Measurements from ENCODE around the gene CPNE4.

The CPNE4 gene

DNA sequence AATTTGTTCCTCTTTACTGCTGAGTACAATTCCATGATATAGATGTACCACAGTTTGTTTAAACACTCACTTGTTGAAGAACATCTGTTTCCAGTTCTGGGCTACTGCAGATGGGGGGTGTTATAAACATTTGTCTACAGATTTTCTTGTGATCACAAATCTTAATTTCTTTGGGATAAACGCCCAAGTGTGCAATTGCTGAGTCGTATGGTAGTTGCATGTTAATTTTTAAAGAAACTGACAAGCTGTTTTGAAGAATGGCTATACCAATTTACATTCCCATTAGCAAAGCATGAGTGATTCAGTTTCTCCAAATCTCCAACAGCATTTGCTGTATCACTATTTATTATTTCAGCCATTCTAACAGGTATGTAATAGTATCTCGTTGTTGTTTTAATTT is 290.0 kb downstream of the CPNE4 start:
- Histone ChIP-seq H3K4me2 (ENCODE audit: low read depth, low read length, poor library complexity, severe bottlenecking) (no peak overlapping the region), H3F3A (ENCODE audit: low read depth) (no peaks in the 10 kb centered on the region), H3K4me3 (ENCODE audit: low read length, poor library complexity, severe bottlenecking) (no peak overlapping the region), H4K20me1 (ENCODE audit: insufficient read depth, low read length, poor library complexity, severe bottlenecking) (no peaks in the 10 kb centered on the region), H2AFZ (ENCODE audit: low read length) (no peak overlapping the region), H3K9ac (ENCODE audit: low read depth, low read length, poor library complexity, severe bottlenecking) (no peak overlapping the region), H3K9me3 (ENCODE audit: insufficient read depth, low read depth, low read length) (no peaks in the 10 kb centered on the region), H3K27me3 (ENCODE audit: insufficient read depth, low read length, poor library complexity, severe bottlenecking) (no peaks in the 10 kb centered on the region), H3K36me3 (ENCODE audit: insufficient read depth, low read length) (no peaks in the 10 kb centered on the region), H3K79me2 (ENCODE audit: insufficient read depth, low read length) (no peaks in the 10 kb centered on the region), H3K9me2 (replicated peaks; ENCODE audit: low read depth, low read length) (no peaks in the 10 kb centered on the region), H3K4me1 (ENCODE audit: insufficient read depth, low read length, poor library complexity, severe bottlenecking) (no peaks in the 10 kb centered on the region)
- no peak for TF ChIP-seq EZH2phosphoT487 (IDR thresholded peaks at IDR 0.05; ENCODE audit: borderline replicate concordance)
- TF ChIP-seq, protein P1, sequence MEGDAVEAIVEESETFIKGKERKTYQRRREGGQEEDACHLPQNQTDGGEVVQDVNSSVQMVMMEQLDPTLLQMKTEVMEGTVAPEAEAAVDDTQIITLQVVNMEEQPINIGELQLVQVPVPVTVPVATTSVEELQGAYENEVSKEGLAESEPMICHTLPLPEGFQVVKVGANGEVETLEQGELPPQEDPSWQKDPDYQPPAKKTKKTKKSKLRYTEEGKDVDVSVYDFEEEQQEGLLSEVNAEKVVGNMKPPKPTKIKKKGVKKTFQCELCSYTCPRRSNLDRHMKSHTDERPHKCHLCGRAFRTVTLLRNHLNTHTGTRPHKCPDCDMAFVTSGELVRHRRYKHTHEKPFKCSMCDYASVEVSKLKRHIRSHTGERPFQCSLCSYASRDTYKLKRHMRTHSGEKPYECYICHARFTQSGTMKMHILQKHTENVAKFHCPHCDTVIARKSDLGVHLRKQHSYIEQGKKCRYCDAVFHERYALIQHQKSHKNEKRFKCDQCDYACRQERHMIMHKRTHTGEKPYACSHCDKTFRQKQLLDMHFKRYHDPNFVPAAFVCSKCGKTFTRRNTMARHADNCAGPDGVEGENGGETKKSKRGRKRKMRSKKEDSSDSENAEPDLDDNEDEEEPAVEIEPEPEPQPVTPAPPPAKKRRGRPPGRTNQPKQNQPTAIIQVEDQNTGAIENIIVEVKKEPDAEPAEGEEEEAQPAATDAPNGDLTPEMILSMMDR (conservative IDR thresholded peaks at IDR 0.05; ENCODE audit: low read length), result no peak

DNA sequence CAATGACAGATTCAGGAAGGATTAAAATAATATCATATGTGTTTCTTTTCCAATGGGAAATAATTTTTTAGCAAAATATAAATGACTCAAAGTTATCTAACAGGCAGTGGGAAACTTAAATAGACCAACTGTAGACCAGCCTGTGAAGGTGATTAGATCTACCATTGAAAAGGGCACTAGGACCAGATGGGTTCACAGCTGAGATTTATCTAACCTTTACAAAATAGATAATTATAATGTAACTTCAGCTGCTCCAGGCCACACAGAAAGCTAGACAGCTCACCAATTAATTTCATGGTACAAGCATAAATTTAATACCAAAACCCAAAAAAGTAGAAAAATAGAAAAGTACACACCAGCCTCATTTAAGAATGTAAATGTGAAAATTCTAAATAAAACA is 291.7 kb downstream of the CPNE4 start:
- no peaks in the 10 kb centered on the region for H3K4me1 ChIP-seq (ENCODE audit: insufficient read depth, low read length, poor library complexity, severe bottlenecking)
- H3K9ac ChIP-seq (ENCODE audit: low read depth, low read length, poor library complexity, severe bottlenecking), result no peak overlapping the region
- H3K9me2 ChIP-seq (replicated peaks; ENCODE audit: low read depth, low read length), result no peaks in the 10 kb centered on the region
- H3K4me3 ChIP-seq (ENCODE audit: low read length, poor library complexity, severe bottlenecking), result no peak overlapping the region
- no peaks in the 10 kb centered on the region for H3K36me3 ChIP-seq (ENCODE audit: insufficient read depth, low read length)
- no peaks in the 10 kb centered on the region for H3K79me2 ChIP-seq (ENCODE audit: insufficient read depth, low read length)
- no peak overlapping the region for H2AFZ ChIP-seq (ENCODE audit: low read length)
- H3K9me3 ChIP-seq (ENCODE audit: insufficient read depth, low read depth, low read length), result no peaks in the 10 kb centered on the region
- TF ChIP-seq EZH2phosphoT487 (IDR thresholded peaks at IDR 0.05; ENCODE audit: borderline replicate concordance), result no peak
- TF ChIP-seq, protein P1 (conservative IDR thresholded peaks at IDR 0.05; ENCODE audit: low read length), result no peak
- no peak overlapping the region for H3K4me2 ChIP-seq (ENCODE audit: low read depth, low read length, poor library complexity, severe bottlenecking)
- H4K20me1 ChIP-seq (ENCODE audit: insufficient read depth, low read length, poor library complexity, severe bottlenecking), result no peaks in the 10 kb centered on the region
- no peaks in the 10 kb centered on the region for H3K27me3 ChIP-seq (ENCODE audit: insufficient read depth, low read length, poor library complexity, severe bottlenecking)
- H3F3A ChIP-seq (ENCODE audit: low read depth), result no peaks in the 10 kb centered on the region

DNA sequence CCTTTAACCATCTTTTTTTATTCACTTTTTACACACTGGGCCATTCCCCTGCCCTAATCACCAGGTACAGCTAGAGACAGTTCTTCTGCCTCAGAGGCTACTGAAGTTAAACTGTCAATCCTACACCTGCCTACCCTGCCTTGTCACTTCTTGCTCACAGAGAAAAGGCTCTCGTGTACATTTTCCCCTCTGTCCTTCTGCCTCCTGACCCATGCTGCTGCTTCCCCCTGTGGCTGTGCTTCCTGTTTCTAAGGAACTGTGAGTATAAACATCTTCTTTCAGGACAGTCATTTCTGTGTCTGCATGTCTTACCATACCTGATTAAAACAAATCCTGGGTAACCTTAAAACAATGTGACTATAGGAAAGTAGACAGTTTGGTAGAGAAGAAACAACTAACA is 295.6 kb downstream of the CPNE4 start:
- TF ChIP-seq, protein P1 (conservative IDR thresholded peaks at IDR 0.05; ENCODE audit: low read length), result no peak
- no peak for TF ChIP-seq EZH2phosphoT487 (IDR thresholded peaks at IDR 0.05; ENCODE audit: borderline replicate concordance)
- Histone ChIP-seq H4K20me1 (ENCODE audit: insufficient read depth, low read length, poor library complexity, severe bottlenecking) (no peaks in the 10 kb centered on the region), H3K79me2 (ENCODE audit: insufficient read depth, low read length) (no peaks in the 10 kb centered on the region), H3K9ac (ENCODE audit: low read depth, low read length, poor library complexity, severe bottlenecking) (no peak overlapping the region), H3K9me2 (replicated peaks; ENCODE audit: low read depth, low read length) (no peaks in the 10 kb centered on the region), H3K4me3 (ENCODE audit: low read length, poor library complexity, severe bottlenecking) (no peak overlapping the region), H3F3A (ENCODE audit: low read depth) (no peaks in the 10 kb centered on the region), H2AFZ (ENCODE audit: low read length) (no peak overlapping the region), H3K27me3 (ENCODE audit: insufficient read depth, low read length, poor library complexity, severe bottlenecking) (no peaks in the 10 kb centered on the region), H3K4me1 (ENCODE audit: insufficient read depth, low read length, poor library complexity, severe bottlenecking) (no peaks in the 10 kb centered on the region), H3K36me3 (ENCODE audit: insufficient read depth, low read length) (no peaks in the 10 kb centered on the region), H3K4me2 (ENCODE audit: low read depth, low read length, poor library complexity, severe bottlenecking) (no peak overlapping the region), H3K9me3 (ENCODE audit: insufficient read depth, low read depth, low read length) (no peaks in the 10 kb centered on the region)
